ENCODE results near the gene RERE.

GRCh38 chr1:8330271-8331125 lies 486.9 kb downstream of the RERE start:
- TF ChIP-seq CTCF (IDR thresholded peaks at IDR 0.05), result no peak
- no peak for TF ChIP-seq POLR2A (IDR thresholded peaks at IDR 0.05)

Data from heart left ventricle (tissue), 13 donors.